ENCODE data around the gene ROS1. TPM values are rescaled to one million over a fixed set of nuclear protein-coding genes. Genes with fewer than 3 reads are reported as not detected.

The ROS1 gene
- total and polyA plus RNA-seq, 2 donors (not counting 1 experiment from before 2014, with no cell fraction given): not detected

Small RNAs within 50 kb of the gene (small RNA-seq; reads per million reads assigned to genes)
- gene RN7SKP18 (ENCODE audit: insufficient read length, low read depth, low replicate concordance) (not detected), gene RNU6-253P (ENCODE audit: insufficient read length, low read depth, low replicate concordance) (not detected)

Other genes starting within 250 kb of the ROS1 start
- not detected in 2 replicates for gene VGLL2, start 160.4 kb downstream of the ROS1 start, total RNA-seq
- not detected in 2 replicates for gene VGLL2, start 160.4 kb downstream of the ROS1 start, polyA plus RNA-seq
- gene DCBLD1, start 56.7 kb upstream of the ROS1 start, total RNA-seq: 0.37 and 1.2 TPM in 2 replicates
- gene DCBLD1, start 56.7 kb upstream of the ROS1 start, polyA plus RNA-seq: 0.20 and 0.21 TPM in 2 replicates
- gene GOPC, start 176.6 kb upstream of the ROS1 start, total RNA-seq: 25.0 and 26.7 TPM in 2 replicates
- gene GOPC, start 176.6 kb upstream of the ROS1 start, polyA plus RNA-seq: 8.9 and 14.6 TPM in 2 replicates
- gene NUS1, start 249.5 kb upstream of the ROS1 start, total RNA-seq: 22.1 and 23.1 TPM in 2 replicates
- 6.2 and 8.8 TPM in 2 replicates for gene NUS1, start 249.5 kb upstream of the ROS1 start, polyA plus RNA-seq

All from B cell (primary cell).